HG03039 (cell line): Measurements from ENCODE around the gene TCF4.

Source experiments
- ATAC-seq: cut with Tn5 transposase; IDR thresholded peaks from one replicate; pipeline ENCODE4 v1.9.1; 2021; ENCODE audit warnings: mild to moderate bottlenecking, moderate library complexity; ENCODE audit not compliant: unreplicated experiment

Gene TCF4

GRCh38 chr18:55588111-55588869 is at the start of gene TCF4:
TCF4 (minus strand) TSS chr18:55588192; CDS start chr18:55587116, 1,076 bp downstream.
- no peak for ATAC-seq

GRCh38 chr18:55637204-55637603 is 49.2 kb upstream of the TCF4 start:
- no peak for ATAC-seq

GRCh38 chr18:55635439-55635838 is 47.4 kb upstream of the TCF4 start:
- no peak for ATAC-seq

GRCh38 chr18:55634545-55634944 is 46.6 kb upstream of the TCF4 start:
- ATAC-seq = no peak

GRCh38 chr18:55633032-55633431 is 45.0 kb upstream of the TCF4 start:
- no peak for ATAC-seq

GRCh38 chr18:55629133-55629532 is 41.1 kb upstream of the TCF4 start:
- no peak for ATAC-seq

- no peak for ATAC-seq
Measured at GRCh38 chr18:55627007-55627406, 39.0 kb upstream of the TCF4 start.

- ATAC-seq = no peak
Measured at GRCh38 chr18:55625901-55626300, 37.9 kb upstream of the TCF4 start.

- no peak for ATAC-seq
Measured at GRCh38 chr18:55623626-55624025, 35.6 kb upstream of the TCF4 start.

GRCh38 chr18:55610506-55610905 is 22.5 kb upstream of the TCF4 start:
- ATAC-seq = no peak

GRCh38 chr18:55609160-55609825 is 21.3 kb upstream of the TCF4 start:
- ATAC-seq = no peak

- ATAC-seq = no peak
Measured at GRCh38 chr18:55608497-55608896, 20.5 kb upstream of the TCF4 start.

- ATAC-seq = no peak
Measured at GRCh38 chr18:55607773-55608172, 19.8 kb upstream of the TCF4 start.

- peak; percentile 70 for ATAC-seq
Measured at GRCh38 chr18:55605733-55606338, 17.8 kb upstream of the TCF4 start.

- ATAC-seq = no peak
Measured at GRCh38 chr18:55603775-55604174, 15.8 kb upstream of the TCF4 start.

GRCh38 chr18:55593888-55594287 is 5.9 kb upstream of the TCF4 start:
- no peak for ATAC-seq

- ATAC-seq = no peak
Measured at GRCh38 chr18:55592572-55592971, 4.6 kb upstream of the TCF4 start.

- no peak for ATAC-seq
Measured at GRCh38 chr18:55592106-55592505, 4.1 kb upstream of the TCF4 start.

GRCh38 chr18:55589625-55590291 is 1.8 kb upstream of the TCF4 start:
- peak; percentile 77 for ATAC-seq

GRCh38 chr18:55588870-55589595 is 1.0 kb upstream of the TCF4 start:
- no peak for ATAC-seq
